ENCODE measurements around the gene SERGEF.

DNA sequence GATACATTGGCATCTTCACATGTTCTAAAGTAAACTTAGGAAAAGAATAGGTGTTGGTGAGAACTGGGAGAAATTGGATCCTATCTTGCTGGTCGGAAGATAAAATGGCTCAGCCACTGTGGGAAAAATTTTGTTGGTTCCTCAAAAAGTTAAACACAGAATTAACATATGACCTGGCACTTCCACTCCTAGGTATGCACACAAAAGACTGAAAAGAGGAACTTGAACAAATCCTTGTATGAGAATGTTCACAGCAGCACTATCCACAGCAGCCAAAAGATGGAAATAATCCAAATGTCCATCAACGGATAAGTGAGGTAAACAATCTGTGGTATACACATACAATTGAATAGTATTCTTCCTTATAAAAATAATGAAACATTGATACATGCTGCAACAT is 38.0 kb upstream of the SERGEF start:
- TF ChIP-seq, protein P1, sequence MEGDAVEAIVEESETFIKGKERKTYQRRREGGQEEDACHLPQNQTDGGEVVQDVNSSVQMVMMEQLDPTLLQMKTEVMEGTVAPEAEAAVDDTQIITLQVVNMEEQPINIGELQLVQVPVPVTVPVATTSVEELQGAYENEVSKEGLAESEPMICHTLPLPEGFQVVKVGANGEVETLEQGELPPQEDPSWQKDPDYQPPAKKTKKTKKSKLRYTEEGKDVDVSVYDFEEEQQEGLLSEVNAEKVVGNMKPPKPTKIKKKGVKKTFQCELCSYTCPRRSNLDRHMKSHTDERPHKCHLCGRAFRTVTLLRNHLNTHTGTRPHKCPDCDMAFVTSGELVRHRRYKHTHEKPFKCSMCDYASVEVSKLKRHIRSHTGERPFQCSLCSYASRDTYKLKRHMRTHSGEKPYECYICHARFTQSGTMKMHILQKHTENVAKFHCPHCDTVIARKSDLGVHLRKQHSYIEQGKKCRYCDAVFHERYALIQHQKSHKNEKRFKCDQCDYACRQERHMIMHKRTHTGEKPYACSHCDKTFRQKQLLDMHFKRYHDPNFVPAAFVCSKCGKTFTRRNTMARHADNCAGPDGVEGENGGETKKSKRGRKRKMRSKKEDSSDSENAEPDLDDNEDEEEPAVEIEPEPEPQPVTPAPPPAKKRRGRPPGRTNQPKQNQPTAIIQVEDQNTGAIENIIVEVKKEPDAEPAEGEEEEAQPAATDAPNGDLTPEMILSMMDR (IDR thresholded peaks at IDR 0.05; ENCODE audit: low read depth, low read length, poor library complexity, severe bottlenecking), result no peak
- TF ChIP-seq EZH2phosphoT487 (IDR thresholded peaks at IDR 0.05; ENCODE audit: borderline replicate concordance, low read length), result no peak
